ENCODE results near the gene MAPK11.

DNA sequence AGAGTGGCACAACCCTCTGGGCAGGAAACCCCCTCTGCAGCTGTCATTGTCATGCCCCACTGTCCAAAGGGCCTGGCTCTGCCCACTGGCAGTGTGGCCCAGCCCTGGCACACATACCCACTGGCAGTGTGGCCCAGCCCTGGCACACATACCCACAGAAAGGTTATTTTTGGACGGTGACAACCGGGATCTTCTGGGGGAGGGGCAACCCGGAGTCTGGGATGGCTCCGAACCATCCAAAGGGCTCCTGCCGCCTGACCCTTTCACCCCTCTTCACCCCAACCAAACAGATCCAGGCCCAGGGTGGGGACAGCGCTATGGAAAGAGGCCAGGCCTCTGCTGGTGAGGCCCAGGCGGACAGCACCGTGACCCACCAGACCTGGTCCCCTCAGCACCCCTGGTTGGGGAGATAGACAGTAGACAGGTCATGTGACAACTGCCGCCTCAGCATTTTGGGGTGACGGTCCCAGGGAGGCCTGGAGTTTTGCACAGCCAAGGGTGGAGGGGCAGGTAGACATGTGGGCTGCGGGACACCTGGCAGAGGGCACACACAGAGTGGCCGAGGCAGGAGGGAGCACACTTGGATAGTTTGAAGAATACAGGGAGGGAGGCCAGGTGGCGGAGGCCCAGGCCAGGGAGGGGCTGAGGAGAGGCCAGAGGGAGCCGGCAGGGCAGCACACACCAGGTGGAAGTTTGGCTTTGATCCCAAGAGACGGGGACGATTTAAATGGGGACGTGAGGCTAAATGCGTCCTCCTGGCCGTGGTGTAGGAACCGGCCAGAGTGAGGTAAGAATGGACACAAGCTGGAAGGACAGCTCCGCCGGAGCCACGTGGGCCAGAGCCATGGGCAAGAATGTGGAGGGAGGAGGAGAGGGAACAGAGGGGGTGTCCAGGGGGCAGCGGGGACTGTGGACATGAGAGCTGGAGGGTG, 11.6 kb downstream of the MAPK11 start:
- TF ChIP-seq CTCF (conservative IDR thresholded peaks at IDR 0.05), result no peak
- TF ChIP-seq ZFX (IDR thresholded peaks at IDR 0.05), result no peak
